AG04450 (cell line): ENCODE data around the gene ZNF519. TPM values are rescaled to one million over a fixed set of nuclear protein-coding genes. Genes with fewer than 3 reads are reported as not detected.

Experiments used
- CTCF ChIA-PET: fragments of 300-600, 350-600 bp; formaldehyde crosslinking; extraction: SDS; loops from one replicate; lab custom pipeline; 2022; ENCODE audit warnings: antibody characterized with exemption, inconsistent platforms; lab: Charles Lee
- POLR2A ChIA-PET: fragments of 350-600 bp; formaldehyde crosslinking; extraction: SDS; loops from one replicate; lab custom pipeline; 2021; ENCODE audit warnings: antibody characterized with exemption, inconsistent platforms; lab: Yijun Ruan, JAX
- DNase-seq: peaks from one replicate; pipeline ENCODE4 v3.0.0-alpha.2; 2011; ENCODE audit warnings: low read depth, low spot score
- H3K27ac ChIP-seq: one replicate; pipeline ENCODE4 v1.5.1; 2012; ENCODE audit warnings: low read depth, low read length, control low read depth
- H3K27me3 ChIP-seq: one replicate; pipeline ENCODE4 v1.6.0; 2012; ENCODE audit warnings: low read length; ENCODE audit not compliant: control insufficient read depth, insufficient read depth
- H3K4me3 ChIP-seq: 2 replicates; pipeline ENCODE4 v1.5.1; 2011; ENCODE audit warnings: mild to moderate bottlenecking, low read depth, low read length, control low read depth
- H3K9me3 ChIP-seq: 2 replicates; pipeline ENCODE4 v1.5.1; 2012; ENCODE audit warnings: low read length; ENCODE audit not compliant: control insufficient read depth, insufficient read depth
- polyA plus RNA-seq: library from polyadenylated mRNA; depleted of rRNA; stranded (reverse); fragments of >200 nt; gene quantifications from 2 replicates; pipeline ENCODE4 v1.2.3, GENCODE V29; 2011
- TF ChIP-seq, protein P1 (sequence below): IDR thresholded peaks from 2 replicates; pipeline ENCODE4 v1.5.1; 2011; ENCODE audit warnings: low read depth, low read length, control low read depth, inconsistent platforms

ZNF519 gene
- polyA plus RNA-seq, 1 experiment, result 2.7 TPM

DNA sequence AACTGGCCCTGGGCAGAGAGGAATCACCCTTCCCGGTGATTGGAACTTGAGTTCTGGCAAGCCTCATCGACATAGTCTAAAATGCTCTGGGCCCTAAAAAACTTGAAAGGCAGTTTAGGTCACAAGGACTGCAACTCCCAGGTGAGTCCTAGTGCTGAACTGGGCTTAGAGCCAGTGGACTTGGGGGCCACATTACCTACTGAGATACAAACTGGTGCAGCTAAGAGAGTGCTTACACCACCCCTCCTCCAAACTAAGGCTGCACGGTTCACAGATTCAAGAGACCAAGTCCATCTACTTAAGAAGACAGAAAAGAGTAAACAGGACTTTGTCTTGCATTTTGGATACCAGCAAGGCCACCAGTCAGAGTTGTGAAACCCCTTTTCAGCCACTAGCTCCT, 25.3 kb downstream of the ZNF519 start:
- H3K4me3 ChIP-seq, result no peak overlapping the region
- no peaks in the 10 kb centered on the region for H3K27me3 ChIP-seq
- peaks cover 15% of the 10 kb centered on the region for H3K9me3 ChIP-seq
- ChIA-PET CTCF (interaction anchor here (3.1 kb wide), 1 partner anchor 20 kb away, joined by 10 read pairs; no protein-coding TSS in a partner anchor), POLR2A (no interaction called here)
- TF ChIP-seq, protein P1, sequence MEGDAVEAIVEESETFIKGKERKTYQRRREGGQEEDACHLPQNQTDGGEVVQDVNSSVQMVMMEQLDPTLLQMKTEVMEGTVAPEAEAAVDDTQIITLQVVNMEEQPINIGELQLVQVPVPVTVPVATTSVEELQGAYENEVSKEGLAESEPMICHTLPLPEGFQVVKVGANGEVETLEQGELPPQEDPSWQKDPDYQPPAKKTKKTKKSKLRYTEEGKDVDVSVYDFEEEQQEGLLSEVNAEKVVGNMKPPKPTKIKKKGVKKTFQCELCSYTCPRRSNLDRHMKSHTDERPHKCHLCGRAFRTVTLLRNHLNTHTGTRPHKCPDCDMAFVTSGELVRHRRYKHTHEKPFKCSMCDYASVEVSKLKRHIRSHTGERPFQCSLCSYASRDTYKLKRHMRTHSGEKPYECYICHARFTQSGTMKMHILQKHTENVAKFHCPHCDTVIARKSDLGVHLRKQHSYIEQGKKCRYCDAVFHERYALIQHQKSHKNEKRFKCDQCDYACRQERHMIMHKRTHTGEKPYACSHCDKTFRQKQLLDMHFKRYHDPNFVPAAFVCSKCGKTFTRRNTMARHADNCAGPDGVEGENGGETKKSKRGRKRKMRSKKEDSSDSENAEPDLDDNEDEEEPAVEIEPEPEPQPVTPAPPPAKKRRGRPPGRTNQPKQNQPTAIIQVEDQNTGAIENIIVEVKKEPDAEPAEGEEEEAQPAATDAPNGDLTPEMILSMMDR, result no peak
- no peak overlapping the region for H3K27ac ChIP-seq
- no peak for DNase-seq

DNA sequence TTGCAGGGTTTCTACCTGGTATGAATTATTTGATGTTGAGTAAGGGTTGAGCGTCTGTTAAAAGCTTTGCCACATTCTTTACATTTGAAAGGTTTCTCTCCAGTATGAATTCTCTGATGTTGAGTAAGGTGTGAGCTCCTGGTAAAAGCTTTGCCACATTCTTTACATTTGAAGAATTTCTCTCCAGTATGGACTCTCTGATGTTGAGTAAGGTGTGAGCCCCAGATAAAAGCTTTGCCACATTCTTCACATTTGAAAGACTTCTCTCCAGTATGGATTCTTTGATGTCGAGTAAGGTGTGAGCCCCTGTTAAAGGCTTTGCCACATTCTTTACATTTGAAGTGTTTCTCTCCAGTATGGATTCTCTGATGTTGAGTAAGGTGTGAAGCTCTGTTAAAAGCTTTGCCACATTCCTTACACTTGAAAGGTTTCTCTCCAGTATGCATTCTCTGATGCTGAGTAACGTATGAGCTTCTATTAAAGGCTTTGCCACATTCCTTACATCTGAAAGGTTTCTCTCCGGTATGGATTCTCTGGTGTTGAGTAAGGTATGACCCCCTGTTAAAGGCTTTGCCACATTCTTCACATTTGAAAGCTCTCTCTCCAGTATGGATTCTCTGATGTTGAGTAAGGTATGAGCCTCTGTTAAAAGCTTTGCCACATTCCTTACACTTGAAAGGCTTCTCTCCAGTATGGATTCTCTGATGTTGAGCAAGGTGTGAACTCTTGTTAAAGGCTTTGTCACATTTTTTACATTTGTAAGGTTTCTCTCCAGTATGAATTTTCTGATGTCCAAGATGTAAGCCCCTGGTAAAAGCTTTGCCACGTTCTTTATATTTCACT, 27.1 kb downstream of the ZNF519 start:
- POLR2A ChIA-PET, result no interaction called here
- H3K27me3 ChIP-seq, result no peaks in the 10 kb centered on the region
- TF ChIP-seq, protein P1, result no peak
- CTCF ChIA-PET, result interaction anchor here (3.1 kb wide), 1 partner anchor 18 kb away, joined by 10 read pairs; no protein-coding TSS in a partner anchor
- peaks cover 15% of the 10 kb centered on the region for H3K9me3 ChIP-seq
- H3K4me3 ChIP-seq, result no peak overlapping the region
- DNase-seq, result no peak
- no peak overlapping the region for H3K27ac ChIP-seq

DNA sequence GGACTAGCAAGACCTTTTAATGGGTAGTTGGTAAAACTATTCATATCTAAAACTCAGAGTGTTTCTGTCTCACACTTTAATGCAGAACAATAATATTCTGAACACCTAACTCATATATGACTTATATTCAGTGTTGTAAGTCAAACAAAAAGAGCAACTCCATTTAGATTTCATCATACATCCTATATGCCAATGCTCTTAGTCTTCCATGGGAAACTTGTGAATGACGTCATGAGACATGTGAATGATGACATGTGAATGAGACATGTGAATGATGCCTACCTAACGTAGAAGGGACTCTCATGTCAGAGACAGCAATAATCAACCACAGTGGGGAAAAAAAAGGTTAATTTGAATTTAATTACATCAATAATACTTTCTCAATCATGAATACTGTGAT, 28.0 kb downstream of the ZNF519 start:
- POLR2A ChIA-PET, result no interaction called here
- no peak overlapping the region for H3K27ac ChIP-seq
- no peaks in the 10 kb centered on the region for H3K27me3 ChIP-seq
- TF ChIP-seq, protein P1, result no peak
- no peak overlapping the region for H3K4me3 ChIP-seq
- DNase-seq, result no peak
- CTCF ChIA-PET, result no interaction called here
- H3K9me3 ChIP-seq, result peaks cover 15% of the 10 kb centered on the region

DNA sequence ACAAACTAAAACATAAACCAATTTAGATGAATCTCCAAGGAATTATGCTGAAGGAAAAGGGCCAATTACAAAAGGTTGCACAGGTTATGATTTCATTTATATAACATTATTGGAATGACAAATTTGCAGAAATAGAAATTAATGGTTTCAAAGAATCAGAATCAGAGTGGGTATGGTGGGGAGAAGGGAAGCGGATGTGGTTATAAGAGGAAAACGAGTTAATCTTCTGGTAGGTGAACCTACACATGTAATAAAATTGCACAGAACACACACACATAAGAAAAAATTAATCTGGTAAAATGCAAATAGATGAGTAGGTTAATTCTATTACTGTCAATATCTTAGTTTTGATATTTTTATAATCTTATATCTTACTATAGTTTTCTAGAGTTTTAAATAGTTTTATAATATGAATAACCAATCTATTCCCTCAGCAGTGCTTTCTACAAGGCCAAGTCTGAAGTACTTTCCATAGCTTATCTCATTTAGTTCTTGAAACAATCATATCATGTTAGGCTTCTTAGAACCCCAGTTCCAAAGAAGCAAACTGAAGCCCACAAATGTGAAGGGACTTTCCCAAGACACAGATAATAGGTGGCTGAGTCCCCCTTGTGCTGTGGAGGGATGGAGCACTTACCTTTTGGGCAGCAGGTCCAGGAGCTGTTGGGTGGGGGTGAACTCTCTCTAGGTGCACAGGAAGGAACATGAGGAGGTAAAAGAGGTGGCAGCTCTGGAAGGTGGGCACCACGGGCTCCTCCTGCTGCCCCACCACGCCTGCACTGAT, 31.5 kb downstream of the ZNF519 start:
- Histone ChIP-seq H3K27ac (no peak overlapping the region), H3K27me3 (no peaks in the 10 kb centered on the region), H3K4me3 (no peak overlapping the region), H3K9me3 (no peaks in the 10 kb centered on the region)
- POLR2A ChIA-PET, result no interaction called here
- TF ChIP-seq, protein P1, result no peak
- CTCF ChIA-PET, result no interaction called here
- no peak for DNase-seq
